Midbrain (tissue), 1 donor: Measurements from ENCODE around the gene KIF18A.

Source experiments
- DNase-seq: peaks from one replicate; lab custom pipeline; 2025; lab: John Stamatoyannopoulos, UW

The KIF18A gene

GRCh38 chr11:28043930-28044709, 63.8 kb downstream of the KIF18A start:
- no peak for DNase-seq

GRCh38 chr11:28040384-28040783, 67.6 kb downstream of the KIF18A start:
- DNase-seq, result no peak

GRCh38 chr11:28038775-28039174, 69.2 kb downstream of the KIF18A start:
- DNase-seq, result no peak

DNA sequence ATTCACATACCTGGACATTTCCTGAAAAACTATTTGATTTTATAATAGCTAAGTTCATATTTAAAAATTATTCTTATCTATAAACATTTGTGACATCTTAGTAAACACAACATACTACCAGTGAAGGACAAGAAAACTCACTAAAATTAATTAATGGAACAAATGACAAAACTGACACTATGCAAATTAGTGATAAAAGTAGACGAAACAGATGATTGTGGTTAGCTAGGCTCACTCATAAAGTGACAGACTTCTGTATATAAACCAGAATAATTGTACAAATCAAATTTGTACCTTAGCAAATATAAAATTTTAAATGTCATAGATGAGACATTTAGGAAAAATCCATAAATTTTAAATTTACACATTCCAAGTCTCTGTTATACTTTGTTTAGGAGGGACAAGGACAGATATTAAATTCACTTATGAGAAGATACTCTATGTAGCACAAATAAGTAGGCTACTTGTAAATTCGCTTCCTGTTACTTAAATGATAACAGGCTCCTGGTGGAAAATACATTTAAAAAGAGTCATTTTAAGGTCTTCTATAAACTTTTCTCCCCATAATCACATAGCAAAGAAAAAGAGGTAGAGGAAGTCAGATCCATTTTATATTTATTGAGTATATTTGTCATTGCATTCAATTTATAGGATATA, 81.2 kb downstream of the KIF18A start:
- DNase-seq, result no peak

DNA sequence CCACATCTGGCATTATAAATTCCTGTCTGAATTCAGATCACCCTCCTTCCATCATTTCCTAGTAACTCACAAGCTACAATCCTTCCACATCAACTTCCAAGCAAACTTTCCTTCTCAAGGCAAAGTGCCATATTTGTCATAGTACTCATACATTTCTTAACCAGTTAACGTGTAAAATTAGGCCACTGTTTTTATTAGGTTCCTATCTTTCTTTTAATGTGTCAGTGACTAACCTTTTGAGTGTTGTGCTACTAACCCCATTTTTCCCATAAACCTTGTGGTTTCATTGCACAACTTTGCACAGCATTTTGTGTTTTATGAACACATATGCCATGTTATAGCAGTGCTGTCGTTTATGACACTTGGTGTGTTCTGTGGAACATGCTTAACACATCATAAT, 90.1 kb downstream of the KIF18A start:
- no peak for DNase-seq

GRCh38 chr11:28011813-28012212, 96.1 kb downstream of the KIF18A start:
- no peak for DNase-seq

GRCh38 chr11:28009996-28010395, 98.0 kb downstream of the KIF18A start:
- DNase-seq, result no peak

DNA sequence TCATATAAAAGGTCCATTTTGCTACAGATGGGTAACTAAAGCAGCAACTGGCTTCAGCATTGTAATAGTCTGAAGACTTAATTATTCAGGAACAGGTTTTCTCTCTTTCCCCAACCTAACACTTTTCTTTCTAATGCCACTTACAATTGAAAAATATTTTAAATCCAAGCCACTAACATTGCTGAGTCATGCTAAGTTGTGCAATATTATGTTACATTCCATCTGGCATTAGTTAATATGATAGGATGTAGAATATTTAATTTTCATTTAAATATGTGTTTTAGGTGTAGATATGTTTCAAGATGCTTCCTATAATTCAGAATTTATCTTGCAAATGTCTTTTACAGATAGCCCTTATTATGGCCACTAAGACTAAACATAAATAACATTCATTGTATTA, 98.6 kb downstream of the KIF18A start:
- no peak for DNase-seq

GRCh38 chr11:28003615-28004014, 104.3 kb downstream of the KIF18A start:
- DNase-seq, result no peak

DNA sequence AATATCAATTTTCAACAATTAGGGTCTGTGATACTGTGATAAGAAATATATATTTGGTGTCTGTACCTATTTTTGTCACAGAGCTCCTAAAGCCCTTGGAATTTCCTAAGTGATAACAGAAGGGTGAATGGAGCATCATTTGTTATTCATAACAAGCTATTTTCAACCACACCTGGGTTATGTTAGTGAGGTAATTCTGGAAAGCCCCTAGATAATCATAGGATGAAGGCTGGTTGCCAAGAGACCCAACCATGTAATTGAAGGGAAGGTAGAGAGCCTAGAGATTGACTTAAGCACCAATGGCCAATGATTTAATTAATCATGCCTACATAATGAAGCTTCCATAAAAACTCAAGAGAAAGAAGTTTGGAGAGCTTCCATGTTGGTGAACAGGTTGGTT, 109.4 kb downstream of the KIF18A start:
- DNase-seq, result no peak

DNA sequence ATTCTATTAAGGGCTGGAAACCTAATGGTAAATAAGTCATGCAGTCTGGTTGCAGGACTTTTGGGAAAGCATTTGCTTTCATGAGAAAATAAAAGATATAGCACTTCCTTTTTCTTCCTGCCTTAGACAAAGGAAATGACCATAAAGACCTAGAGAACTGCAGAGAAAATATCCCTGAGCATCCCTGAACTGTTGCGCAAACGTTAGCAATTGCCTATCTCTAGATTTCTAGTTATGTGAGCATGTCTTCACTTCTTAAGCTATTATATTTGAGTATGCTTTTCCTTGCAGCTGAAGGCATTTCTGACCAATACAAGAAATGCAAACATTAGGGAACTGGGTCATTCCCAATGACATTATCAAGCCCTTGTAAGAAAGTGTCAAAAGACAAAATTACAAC, 110.6 kb downstream of the KIF18A start:
- no peak for DNase-seq

GRCh38 chr11:27996066-27996465, 111.9 kb downstream of the KIF18A start:
- no peak for DNase-seq

DNA sequence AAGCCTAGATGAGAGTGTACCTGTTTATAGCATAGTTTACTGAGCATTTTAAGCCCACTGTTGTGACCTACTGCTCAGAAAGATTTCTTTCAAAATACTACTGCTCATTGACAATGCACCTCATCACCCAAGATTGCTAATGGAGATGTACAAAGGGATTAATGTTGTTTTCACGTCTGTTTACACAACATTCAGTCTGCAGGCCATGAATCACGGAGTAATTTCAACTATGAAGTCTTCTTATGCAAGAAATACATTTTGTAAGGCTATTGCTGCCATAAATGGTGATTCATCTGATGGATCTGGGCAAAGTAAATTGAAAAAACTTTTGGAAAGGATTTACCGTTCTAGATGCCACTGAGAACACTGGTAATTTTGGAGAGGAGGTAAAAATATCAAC, 112.9 kb downstream of the KIF18A start:
- no peak for DNase-seq

GRCh38 chr11:27991736-27992135, 116.2 kb downstream of the KIF18A start:
- no peak for DNase-seq

GRCh38 chr11:27977527-27977926, 130.4 kb downstream of the KIF18A start:
- DNase-seq, result no peak

GRCh38 chr11:27977031-27977430, 130.9 kb downstream of the KIF18A start:
- no peak for DNase-seq

DNA sequence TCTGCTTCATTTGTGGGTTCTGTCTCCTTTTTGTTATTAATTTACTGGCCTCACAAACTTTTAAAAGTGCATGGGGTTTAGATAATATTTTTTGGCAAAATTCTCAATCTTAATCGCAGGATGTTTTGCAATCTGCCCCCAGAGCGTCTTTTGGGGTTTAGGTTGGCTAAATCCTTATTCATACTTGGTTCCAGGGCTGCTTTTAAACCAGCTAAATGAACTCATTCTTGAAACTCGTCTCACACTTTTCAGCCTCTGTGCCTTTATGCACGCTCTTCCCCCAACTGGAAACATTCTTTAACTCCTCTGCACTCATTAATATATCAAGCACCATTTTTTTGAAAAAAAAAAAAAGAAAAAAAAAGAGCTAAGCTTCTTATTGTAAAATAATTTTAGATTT, 131.7 kb downstream of the KIF18A start:
- DNase-seq, result no peak

DNA sequence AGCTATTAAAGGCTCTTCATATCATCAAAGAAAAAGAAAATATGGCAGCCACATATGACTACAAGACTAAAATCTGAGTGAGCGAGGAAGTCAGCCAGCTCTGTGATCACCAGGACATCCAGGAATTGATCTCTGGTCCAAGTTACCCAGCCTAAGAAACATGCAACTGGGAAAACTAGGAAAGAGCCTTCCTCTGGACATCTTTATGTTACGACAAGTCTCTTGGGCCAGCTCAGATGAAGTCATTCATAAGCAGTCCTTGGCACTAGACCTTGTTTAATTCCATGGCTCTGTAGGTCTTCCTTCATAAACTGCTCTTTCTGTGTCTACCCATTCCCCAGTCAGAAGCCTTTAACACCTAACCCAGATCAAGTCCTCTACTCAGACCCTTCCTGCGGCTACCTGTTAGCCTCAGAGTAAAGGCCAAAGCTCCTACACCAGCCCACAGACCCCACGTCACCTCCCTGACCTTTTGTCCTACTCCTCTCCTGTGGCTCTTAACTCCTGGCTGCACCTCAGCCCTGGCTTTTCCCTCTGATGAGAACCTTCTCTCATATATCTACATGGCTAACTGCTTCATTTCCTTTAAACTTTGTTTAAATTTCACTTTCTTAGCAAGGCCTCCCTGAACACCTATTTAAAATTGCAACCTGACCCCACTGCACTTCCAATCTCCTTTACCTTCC, 134.0 kb downstream of the KIF18A start:
- DNase-seq, result no peak

DNA sequence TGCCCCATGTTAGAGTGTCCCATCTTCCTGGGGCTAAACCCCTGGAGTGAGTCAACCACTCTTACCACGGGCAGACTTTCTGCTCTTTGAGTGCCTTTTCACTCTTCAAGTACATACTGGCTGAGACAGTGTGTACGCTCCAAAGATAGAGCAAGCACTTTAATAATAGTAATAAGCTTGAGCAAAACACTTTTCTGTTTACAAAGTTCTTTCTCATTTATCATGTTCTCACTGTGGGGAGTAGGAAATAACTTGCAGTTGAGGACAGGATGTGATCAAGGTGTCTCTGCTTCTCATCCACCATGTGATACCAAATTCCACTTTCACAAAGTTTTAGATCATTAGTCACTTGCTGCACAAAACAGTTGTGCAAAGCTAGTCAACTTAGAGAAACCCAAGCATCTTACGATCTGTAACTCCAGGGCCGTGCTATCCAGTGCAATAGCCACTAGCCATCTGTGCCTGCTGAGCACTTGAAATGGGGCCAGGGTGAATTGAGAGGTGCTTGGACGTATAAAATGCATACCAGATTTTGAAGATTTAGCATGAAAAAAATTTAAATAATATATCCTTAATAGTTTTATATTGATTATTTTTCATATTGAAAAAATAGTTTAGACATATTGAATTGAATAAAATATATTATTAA, 135.3 kb downstream of the KIF18A start:
- no peak for DNase-seq

GRCh38 chr11:27971171-27971570, 136.8 kb downstream of the KIF18A start:
- no peak for DNase-seq
